GM18867 (cell line): ENCODE data around the gene TOMM20.
"Not testable (repeated sequence)": the region's sequence is repeated elsewhere in the genome, so short reads cannot be mapped to it uniquely, and the experiment has no call there.

Source experiments
- ATAC-seq: cut with Tn5 transposase; IDR thresholded peaks from one replicate; pipeline ENCODE4 v1.9.1; 2021; ENCODE audit warnings: mild to moderate bottlenecking, moderate library complexity; ENCODE audit not compliant: unreplicated experiment

The TOMM20 gene

GRCh38 chr1:235105051-235106043 is 23.3 kb downstream of the TOMM20 start:
- ATAC-seq: peak; percentile 84

DNA sequence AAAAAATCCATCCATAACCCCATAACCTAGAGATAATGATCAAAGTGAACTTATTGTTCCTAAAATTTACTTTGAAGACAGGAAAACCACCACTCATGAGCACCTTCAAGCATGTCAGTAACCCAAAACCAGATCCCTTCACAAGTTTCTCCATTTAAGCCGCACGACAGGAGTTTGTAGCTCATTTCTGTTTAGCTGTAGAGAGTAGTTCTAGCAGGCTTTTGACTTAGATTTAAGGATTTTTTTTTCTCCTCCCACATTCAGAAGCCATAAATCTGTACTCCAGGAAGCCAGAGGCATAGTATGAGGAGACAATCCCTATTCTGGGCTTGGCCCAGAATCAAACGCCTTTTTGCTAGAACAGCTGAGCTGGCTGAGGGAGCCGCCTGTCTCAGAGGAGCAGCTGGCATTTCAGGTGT is 25.6 kb downstream of the TOMM20 start:
- no peak for ATAC-seq

DNA sequence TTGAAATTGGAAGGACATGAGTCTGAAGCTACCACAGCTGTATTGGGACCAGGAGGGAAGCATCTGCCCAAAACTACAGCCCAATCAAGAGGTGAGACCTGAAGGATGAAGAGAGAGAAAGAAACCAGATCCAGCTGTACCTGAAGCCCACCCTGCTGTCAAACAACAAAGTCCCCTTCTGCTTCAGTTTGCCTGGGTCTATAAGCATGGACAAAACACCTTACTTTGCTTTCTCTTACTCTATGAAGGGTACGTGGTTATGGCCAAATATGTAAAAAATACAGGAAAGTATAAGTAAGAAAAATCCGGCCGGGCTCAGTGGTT is 26.4 kb downstream of the TOMM20 start:
- ATAC-seq: no peak

DNA sequence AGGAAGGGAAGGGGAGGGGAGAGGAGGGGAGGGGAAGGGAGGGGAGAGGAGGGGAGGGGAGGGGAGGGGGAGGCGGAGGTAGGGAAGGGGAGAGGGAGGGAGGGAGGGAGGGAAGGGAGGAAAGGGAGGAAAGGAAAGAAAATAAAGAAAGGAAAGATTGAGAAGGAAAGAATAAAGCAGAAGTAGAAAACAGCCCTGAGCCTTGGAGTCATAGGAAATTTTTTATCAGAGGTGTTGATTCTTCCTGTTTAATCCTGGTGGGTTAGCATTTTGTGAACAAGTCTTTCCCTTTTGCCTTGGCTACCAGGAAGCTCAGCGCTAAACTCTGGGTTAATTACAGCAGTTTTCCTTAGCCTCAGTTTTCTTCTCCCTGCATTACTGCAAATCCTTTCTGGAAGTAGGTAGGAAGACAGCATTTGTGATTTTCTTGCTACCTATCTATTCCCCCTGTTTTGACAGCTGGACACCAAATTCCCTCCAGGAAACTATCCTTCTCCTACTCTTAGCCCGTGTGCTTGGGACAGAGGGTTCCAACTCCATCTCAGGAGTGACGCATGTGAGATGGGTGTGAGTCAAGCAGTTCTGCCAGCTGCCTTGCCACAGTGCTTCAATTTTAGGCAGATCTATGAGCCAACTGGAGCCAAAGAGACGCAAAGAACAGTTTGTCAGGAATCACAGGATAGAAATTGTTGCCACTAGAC is 26.9 kb downstream of the TOMM20 start:
- ATAC-seq: no peak

DNA sequence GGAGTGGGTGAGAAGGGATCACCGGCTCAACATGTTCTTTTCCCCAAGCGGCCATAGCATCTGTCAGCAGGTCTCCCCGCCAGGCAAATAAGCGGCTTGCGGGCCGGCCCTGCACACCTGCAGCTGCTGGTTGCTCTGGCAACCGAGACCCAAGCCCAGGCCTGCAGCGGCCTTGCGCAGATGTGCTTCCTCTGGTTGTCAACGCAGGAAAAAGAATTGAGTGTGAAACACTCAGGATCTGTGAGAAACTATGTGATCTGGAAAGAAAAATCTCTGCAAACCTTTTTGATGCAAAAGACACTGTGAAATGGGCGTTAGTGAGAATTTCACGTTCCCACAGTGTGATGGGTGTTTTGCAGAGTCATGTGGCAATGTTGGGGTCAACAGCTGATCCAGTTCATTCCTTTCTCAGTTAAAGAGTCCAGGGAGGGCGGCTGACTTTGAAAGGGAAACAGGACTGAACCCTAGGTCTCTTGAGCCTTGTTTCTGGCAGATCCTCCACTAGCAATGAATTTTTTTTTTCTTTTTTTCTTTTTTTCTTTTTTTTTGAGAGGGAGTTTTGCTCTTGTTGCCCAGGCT is 28.4 kb downstream of the TOMM20 start:
- ATAC-seq: no peak

- ATAC-seq: no peak
These were observed 29.6 kb downstream of the TOMM20 start for GRCh38 chr1:235098991-235099390.

- no peak for ATAC-seq
These were observed 30.1 kb downstream of the TOMM20 start for GRCh38 chr1:235098547-235098946.

DNA sequence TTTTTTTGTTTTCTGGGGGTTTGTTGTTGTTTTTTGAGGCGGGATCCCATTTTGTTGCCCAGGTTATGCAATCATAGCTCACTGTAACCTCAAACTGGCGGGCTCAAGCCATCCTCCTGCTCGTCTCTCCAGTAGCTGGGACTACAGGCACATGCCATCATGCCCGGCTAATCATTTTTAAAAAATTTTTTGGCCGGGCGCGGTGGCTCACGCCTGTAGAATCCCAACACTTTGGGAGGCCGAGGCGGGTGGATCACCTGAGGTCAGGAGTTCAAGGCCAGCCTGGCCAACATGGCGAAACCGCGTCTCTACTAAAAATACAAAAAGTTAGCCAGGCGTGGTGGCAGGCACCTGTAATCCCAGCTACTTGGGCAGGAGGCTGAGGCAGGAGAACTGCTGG is 31.1 kb downstream of the TOMM20 start:
- not testable (repeated sequence) for ATAC-seq

- no peak for ATAC-seq
These were observed 32.6 kb downstream of the TOMM20 start for GRCh38 chr1:235095938-235096562.

GRCh38 chr1:235093696-235094592 is 34.7 kb downstream of the TOMM20 start:
- peak; percentile 68 for ATAC-seq

DNA sequence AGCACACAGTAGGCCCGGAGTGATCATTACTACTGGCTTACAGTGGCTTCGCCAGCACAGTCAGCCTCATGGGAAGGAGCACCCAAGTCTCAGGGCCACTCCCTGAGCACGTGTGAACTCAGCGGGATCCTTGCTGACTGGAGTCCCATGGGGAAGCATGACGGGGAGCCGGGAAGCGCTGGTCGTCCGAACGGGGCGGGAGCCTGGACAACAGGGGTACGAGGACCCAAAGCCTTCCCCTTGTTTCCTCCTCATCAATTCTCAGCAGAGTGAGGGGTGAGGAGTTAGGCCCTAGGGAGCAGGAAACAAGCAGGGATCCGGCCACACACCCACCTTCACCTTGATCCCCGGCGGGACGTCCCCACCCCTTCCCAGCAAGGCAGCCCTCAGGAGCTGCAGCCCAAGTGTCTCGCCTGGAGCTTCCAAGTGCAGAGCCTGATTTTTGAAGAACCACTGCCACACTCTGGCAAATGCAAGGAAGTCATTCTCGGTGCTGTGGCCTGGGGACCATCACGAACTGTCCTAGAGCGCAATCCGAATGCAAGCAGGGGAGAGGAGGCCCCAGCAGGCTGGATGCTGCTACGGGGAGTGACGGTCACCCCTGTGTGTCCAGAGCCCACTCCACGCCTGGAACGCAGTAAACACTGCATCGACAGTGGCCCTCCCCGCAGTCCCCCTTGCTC is 35.5 kb downstream of the TOMM20 start:
- no peak for ATAC-seq

- not testable (repeated sequence) for ATAC-seq
These were observed 36.2 kb downstream of the TOMM20 start for GRCh38 chr1:235092415-235092814.

DNA sequence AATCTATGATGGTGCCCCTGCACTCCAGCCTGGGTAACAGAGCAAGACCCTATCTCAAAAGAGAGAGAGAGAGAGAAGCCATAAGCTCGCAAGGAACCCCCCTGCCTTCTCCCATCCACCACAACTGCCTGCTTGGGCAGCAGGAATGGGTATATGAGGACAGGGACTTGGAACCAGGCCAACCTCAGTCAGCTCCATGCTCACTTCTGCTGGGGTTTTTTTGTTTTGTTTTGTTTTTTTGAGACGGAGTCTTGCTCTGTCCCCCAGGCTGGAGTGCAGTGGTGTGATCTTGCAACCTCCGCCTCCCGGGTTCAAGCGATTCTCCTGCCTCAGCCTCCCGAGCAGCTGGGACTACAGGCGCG is 36.6 kb downstream of the TOMM20 start:
- not testable (repeated sequence) for ATAC-seq

- ATAC-seq: not testable (repeated sequence)
These were observed 37.2 kb downstream of the TOMM20 start for GRCh38 chr1:235091319-235092044.

DNA sequence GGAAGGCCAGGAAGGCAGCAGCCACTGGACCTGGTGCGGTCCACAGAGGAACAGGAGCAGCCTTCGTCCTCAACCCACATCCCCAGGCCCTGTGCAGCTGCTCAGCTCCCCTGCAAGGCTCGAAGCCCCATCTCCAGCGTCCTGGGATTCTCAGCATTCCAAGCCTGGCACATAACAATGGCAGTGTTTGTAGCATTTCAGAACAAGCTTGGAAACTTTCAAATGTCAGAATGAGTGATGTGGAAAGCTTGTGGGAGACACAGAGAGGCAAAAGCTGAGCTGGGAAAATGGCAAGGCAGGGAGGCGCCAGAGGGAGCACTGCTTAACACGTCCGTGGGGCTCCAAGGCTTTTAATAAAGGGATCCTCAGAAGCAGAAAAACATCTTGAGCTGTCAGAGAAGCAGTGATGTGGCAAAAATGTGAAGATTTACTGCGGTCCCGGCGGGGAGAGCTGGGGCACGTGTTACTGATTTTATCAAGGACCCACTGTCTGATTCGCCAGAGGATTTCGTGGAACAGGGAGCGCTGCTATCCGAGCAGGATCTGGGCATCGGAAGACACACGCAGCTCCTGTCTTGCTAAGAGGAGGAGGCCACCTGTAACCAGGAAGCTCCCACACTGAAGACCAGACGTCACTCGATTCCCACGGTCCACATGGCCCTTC is 38.1 kb downstream of the TOMM20 start:
- no peak for ATAC-seq

DNA sequence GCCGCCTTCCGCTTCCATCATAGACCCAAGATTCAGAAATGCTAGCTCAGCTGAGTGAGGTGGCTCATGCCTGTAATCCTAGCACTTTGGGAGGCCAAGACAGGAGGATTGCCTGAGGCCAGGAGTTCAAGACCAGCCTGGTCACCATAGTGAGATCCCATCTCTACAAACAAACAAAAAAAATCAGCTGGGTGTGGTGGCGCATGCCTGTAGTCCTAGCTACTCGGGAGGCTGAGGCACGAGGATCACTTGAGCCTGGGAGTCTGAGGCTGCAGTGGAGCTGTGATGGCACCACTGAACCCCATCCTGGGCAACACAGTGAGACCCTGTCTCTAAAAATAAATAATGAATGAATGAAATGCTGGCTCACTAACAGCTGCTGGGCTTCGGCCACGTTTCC is 39.7 kb downstream of the TOMM20 start:
- ATAC-seq: no peak

- no peak for ATAC-seq
These were observed 40.2 kb downstream of the TOMM20 start for GRCh38 chr1:235088430-235088829.

- ATAC-seq: no peak
These were observed 40.7 kb downstream of the TOMM20 start for GRCh38 chr1:235087906-235088305.
